ENCODE measurements around the gene RPL10.

The RPL10 gene

GRCh38 chrX:154378059-154378798 is 19.9 kb upstream of the RPL10 start:
- TF ChIP-seq CTCF (IDR thresholded peaks at IDR 0.05; ENCODE audit: insufficient read depth, low read depth, low read length, missing control alignments): no peak
- DNase-seq (ENCODE audit: low read depth): no peak
- H3K4me3 ChIP-seq (ENCODE audit: low read depth, low read length): peak overlapping the region; percentile 70

- peak within 1 kb of the TSS; percentile 78 for H3K4me3 ChIP-seq (ENCODE audit: low read depth, low read length)
- no peak for TF ChIP-seq CTCF (IDR thresholded peaks at IDR 0.05; ENCODE audit: insufficient read depth, low read depth, low read length, missing control alignments)
- peak; percentile 99 for DNase-seq (ENCODE audit: low read depth)
These were observed 19.2 kb upstream of the RPL10 start, which contains the start of gene EMD for GRCh38 chrX:154378799-154379568. Gene EMD, plus strand, starts transcription at chrX:154379295. Its CDS starts 190 bp downstream, at chrX:154379485.

- H3K4me3 ChIP-seq (ENCODE audit: low read depth, low read length): peak overlapping the region; percentile 78
- DNase-seq (ENCODE audit: low read depth): no peak
- TF ChIP-seq CTCF (IDR thresholded peaks at IDR 0.05; ENCODE audit: insufficient read depth, low read depth, low read length, missing control alignments): no peak
These were observed 18.6 kb upstream of the RPL10 start for GRCh38 chrX:154379569-154379951.

- peak overlapping the region; percentile 78 for H3K4me3 ChIP-seq (ENCODE audit: low read depth, low read length)
- no peak for TF ChIP-seq CTCF (IDR thresholded peaks at IDR 0.05; ENCODE audit: insufficient read depth, low read depth, low read length, missing control alignments)
- no peak for DNase-seq (ENCODE audit: low read depth)
These were observed 18.0 kb upstream of the RPL10 start for GRCh38 chrX:154380153-154380552.

- DNase-seq (ENCODE audit: low read depth): no peak
- TF ChIP-seq CTCF (IDR thresholded peaks at IDR 0.05; ENCODE audit: insufficient read depth, low read depth, low read length, missing control alignments): no peak
- H3K4me3 ChIP-seq (ENCODE audit: low read depth, low read length): 0 out of 2 replicates have a peak overlapping the region, but pooled peaks have one; percentile 78
These were observed 17.4 kb upstream of the RPL10 start for GRCh38 chrX:154380787-154381186.

- no peak for DNase-seq (ENCODE audit: low read depth)
- H3K4me3 ChIP-seq (ENCODE audit: low read depth, low read length): no peak overlapping the region
- TF ChIP-seq CTCF (IDR thresholded peaks at IDR 0.05; ENCODE audit: insufficient read depth, low read depth, low read length, missing control alignments): no peak
These were observed 16.9 kb upstream of the RPL10 start for GRCh38 chrX:154381271-154381670.
